ENCODE data around the gene VCX. TPM values are rescaled to one million over a fixed set of nuclear protein-coding genes. Genes with fewer than 3 reads are reported as not detected.

The VCX gene
- total and polyA plus RNA-seq, 2 of the 4 experiments (the other 2 are of a cell fraction): not detected

- CTCF ChIA-PET: no interaction called here
- H3K18ac ChIP-seq (ENCODE audit: low read depth, low read length): no peak overlapping the region
- no peak overlapping the region for H2AK9ac ChIP-seq (replicated peaks; ENCODE audit: low read depth, low read length, poor library complexity)
- no peak overlapping the region for H2BK120ac ChIP-seq (ENCODE audit: low read depth, low read length)
- H2BK15ac ChIP-seq (ENCODE audit: low read depth, low read length): no peak overlapping the region
- H3K56ac ChIP-seq (ENCODE audit: extremely low read depth, insufficient read depth, low read length): no peak overlapping the region
- dilution Hi-C loops (cut with HindIII; ENCODE audit: low sequenced_read_pairs, unreplicated experiment) (no loop called here), in situ Hi-C loops (cut with MboI; ENCODE audit: low sequenced_read_pairs) (no loop called here), intact Hi-C loops (cut with micrococcal nuclease) (no loop called here)
- no peak overlapping the region for H2BK20ac ChIP-seq (ENCODE audit: low read depth, low read length)
- no peak overlapping the region for H2AK5ac ChIP-seq (ENCODE audit: low read depth, low read length)
- no peak overlapping the region for H2BK5ac ChIP-seq (ENCODE audit: low read depth, low read length, poor library complexity, severe bottlenecking)
- H3K79me1 ChIP-seq (ENCODE audit: low read depth in 1 of 2, low read length in 2 of 2): no peaks in the 10 kb centered on the region
- H3K36me3 ChIP-seq (ENCODE audit: control insufficient read depth, insufficient read depth, low read length): no peaks in the 10 kb centered on the region
- no peak overlapping the region for H3K9ac ChIP-seq (ENCODE audit: low read depth, low read length)
- H3K14ac ChIP-seq (replicated peaks; ENCODE audit: low read depth, low read length): no peak overlapping the region
- BruUV-seq (replicated peaks): no TSS peak
- 70% methylated on average over 4 of the region's 9 CpGs; no CpG with 5 or more reads in 1 of the 2 experiments for WGBS, 2 experiments (ENCODE audit: extremely low coverage in 2 of 2, insufficient read length in 1 of 2)
- no peak overlapping the region for H3K4ac ChIP-seq (ENCODE audit: low read depth, low read length)
- no peak overlapping the region for H3K27ac ChIP-seq (ENCODE audit: insufficient read depth, low read length)
- peaks cover 2% of the 10 kb centered on the region; the same call in 1 of the 2 replicates for H3K9me3 ChIP-seq (ENCODE audit: control insufficient read depth, insufficient read depth, low read length)
- no peak overlapping the region for H4K91ac ChIP-seq (ENCODE audit: insufficient read depth, low read depth, low read length)
- H2AFZ ChIP-seq (replicated peaks; ENCODE audit: low read length, poor library complexity): no peak overlapping the region
- DNase-seq: no peak
- no peak for TF ChIP-seq CHD1 (IDR thresholded peaks at IDR 0.05; ENCODE audit: low read depth, low read length)
- TF ChIP-seq RCOR1 (IDR thresholded peaks at IDR 0.05; ENCODE audit: insufficient replicate concordance, low read length): no peak
- no peak for TF ChIP-seq CTCF (conservative IDR thresholded peaks at IDR 0.05; ENCODE audit: low read depth, low read length)
- no peak for TF ChIP-seq RFX5 (IDR thresholded peaks at IDR 0.05; ENCODE audit: low read depth, low read length)
- TF ChIP-seq RAD21 (IDR thresholded peaks at IDR 0.05; ENCODE audit: low read length): no peak
- TF ChIP-seq, protein P1, sequence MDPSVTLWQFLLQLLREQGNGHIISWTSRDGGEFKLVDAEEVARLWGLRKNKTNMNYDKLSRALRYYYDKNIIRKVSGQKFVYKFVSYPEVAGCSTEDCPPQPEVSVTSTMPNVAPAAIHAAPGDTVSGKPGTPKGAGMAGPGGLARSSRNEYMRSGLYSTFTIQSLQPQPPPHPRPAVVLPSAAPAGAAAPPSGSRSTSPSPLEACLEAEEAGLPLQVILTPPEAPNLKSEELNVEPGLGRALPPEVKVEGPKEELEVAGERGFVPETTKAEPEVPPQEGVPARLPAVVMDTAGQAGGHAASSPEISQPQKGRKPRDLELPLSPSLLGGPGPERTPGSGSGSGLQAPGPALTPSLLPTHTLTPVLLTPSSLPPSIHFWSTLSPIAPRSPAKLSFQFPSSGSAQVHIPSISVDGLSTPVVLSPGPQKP (IDR thresholded peaks at IDR 0.05; ENCODE audit: borderline replicate concordance, low read depth, low read length): no peak
- no peak for TF ChIP-seq MAFK (IDR thresholded peaks at IDR 0.05; ENCODE audit: low read depth, low read length)
- no peak for TF ChIP-seq CEBPB (IDR thresholded peaks at IDR 0.05; ENCODE audit: low read depth, low read length)
- no peak for TF ChIP-seq SMC3 (IDR thresholded peaks at IDR 0.05; ENCODE audit: low read depth, low read length)
- TF ChIP-seq MAZ (IDR thresholded peaks at IDR 0.05; ENCODE audit: borderline replicate concordance, low read depth, low read length): no peak
- no peak for TF ChIP-seq FOS (IDR thresholded peaks at IDR 0.05; ENCODE audit: low read depth, low read length)
- TF ChIP-seq, protein P2, sequence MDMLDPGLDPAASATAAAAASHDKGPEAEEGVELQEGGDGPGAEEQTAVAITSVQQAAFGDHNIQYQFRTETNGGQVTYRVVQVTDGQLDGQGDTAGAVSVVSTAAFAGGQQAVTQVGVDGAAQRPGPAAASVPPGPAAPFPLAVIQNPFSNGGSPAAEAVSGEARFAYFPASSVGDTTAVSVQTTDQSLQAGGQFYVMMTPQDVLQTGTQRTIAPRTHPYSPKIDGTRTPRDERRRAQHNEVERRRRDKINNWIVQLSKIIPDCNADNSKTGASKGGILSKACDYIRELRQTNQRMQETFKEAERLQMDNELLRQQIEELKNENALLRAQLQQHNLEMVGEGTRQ (IDR thresholded peaks at IDR 0.05; ENCODE audit: low read depth, low read length): no peak
- TF ChIP-seq POLR2A (IDR thresholded peaks at IDR 0.05; ENCODE audit: low read depth, low read length): no peak
- no peak for TF ChIP-seq MXI1 (IDR thresholded peaks at IDR 0.05; ENCODE audit: borderline replicate concordance, low read depth, low read length)
- TF ChIP-seq BHLHE40 (IDR thresholded peaks at IDR 0.05; ENCODE audit: low read depth, low read length): no peak
- H3K23ac ChIP-seq (ENCODE audit: low read depth, low read length): no peak overlapping the region
- H3K27me3 ChIP-seq (ENCODE audit: control insufficient read depth, insufficient read depth, low read length): no peaks in the 10 kb centered on the region
- POLR2A ChIA-PET (ENCODE audit: unreplicated experiment): no interaction called here
- no peak for ATAC-seq (ENCODE audit: low read depth)
- no peak overlapping the region for H4K8ac ChIP-seq (ENCODE audit: low read depth in 2 of 2, low read length in 2 of 2)
- H3K4me3 ChIP-seq (ENCODE audit: insufficient read depth, low read depth, low read length): no peak overlapping the region
- H4K5ac ChIP-seq (ENCODE audit: low read depth, low read length): no peak overlapping the region
- no peaks in the 10 kb centered on the region for H3K9me1 ChIP-seq (ENCODE audit: insufficient read depth, low read length)
- H3K4me2 ChIP-seq (ENCODE audit: low read depth, low read length): no peak overlapping the region
- H3K4me1 ChIP-seq (ENCODE audit: control insufficient read depth, insufficient read depth, low read length): no peaks in the 10 kb centered on the region
- no peaks in the 10 kb centered on the region for H4K20me1 ChIP-seq (ENCODE audit: insufficient read depth, low read length)
These were observed 49.0 kb downstream of the VCX start for GRCh38 chrX:7891928-7892327.

Data from IMR-90 (cell line).